HG02588 (cell line): ENCODE measurements around the gene GLA.
A peak's percentile ranks its signal among the peaks of the same experiment; 100 is the strongest.

Source experiments
- ATAC-seq: cut with Tn5 transposase; IDR thresholded peaks from one replicate; pipeline ENCODE4 v1.9.1; 2021; ENCODE audit warnings: mild to moderate bottlenecking, moderate library complexity; ENCODE audit not compliant: unreplicated experiment

GLA gene

GRCh38 chrX:101407748-101408531 lies at the start of gene GLA, which contains the start of gene HNRNPH2:
GLA (minus strand) TSS chrX:101407925; CDS start chrX:101407903, 22 bp downstream.
HNRNPH2 (plus strand) TSS chrX:101408222; CDS start chrX:101411989, 3,767 bp downstream.
- peak; percentile 94 for ATAC-seq

DNA sequence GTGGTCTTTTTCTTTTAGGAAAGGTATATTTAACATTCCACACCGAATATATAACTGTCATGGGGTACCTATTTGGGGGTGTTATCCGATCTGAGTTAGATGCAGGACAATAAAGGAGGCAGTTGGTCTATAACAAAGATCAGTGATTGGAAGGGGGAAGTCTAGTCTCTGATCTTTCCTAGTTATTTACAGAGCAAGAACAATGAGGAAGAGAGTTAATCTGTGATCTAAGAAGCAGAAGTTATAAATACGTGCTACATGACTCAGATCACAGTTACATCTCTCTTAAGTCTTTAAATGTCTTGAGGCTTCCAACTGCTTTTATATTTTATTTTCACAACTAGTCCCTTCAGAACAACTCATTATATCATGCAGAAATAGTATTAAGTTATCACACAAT lies 44.3 kb upstream of the GLA start:
- ATAC-seq, result no peak

GRCh38 chrX:101450961-101451360 lies 43.2 kb upstream of the GLA start:
- no peak for ATAC-seq

DNA sequence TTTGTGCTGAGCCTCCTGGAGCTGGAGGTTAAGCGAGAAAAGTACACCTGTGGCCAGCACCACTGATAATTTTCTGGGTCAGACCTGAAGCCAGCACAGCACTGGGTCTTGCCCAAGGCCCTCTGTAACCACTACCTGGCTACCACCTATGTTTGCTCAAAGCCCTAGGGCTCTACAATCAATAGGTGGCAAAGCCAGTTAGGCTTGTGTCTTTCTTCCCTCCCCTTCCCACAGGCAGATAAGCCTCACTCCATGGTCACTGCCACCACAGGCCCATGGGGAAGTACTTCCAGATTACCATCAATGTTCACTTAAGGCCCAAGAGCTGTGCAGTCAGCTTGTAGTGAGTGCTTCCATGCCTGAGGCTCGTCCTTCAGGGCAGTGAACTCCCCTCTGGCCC lies 42.4 kb upstream of the GLA start:
- ATAC-seq, result no peak

- ATAC-seq, result no peak
Observed at GRCh38 chrX:101449279-101449678, 41.6 kb upstream of the GLA start.

- ATAC-seq, result no peak
Observed at GRCh38 chrX:101442085-101442484, 34.4 kb upstream of the GLA start.

- peak; percentile 98 for ATAC-seq
Observed at GRCh38 chrX:101430457-101431078, 22.8 kb upstream of the GLA start.

DNA sequence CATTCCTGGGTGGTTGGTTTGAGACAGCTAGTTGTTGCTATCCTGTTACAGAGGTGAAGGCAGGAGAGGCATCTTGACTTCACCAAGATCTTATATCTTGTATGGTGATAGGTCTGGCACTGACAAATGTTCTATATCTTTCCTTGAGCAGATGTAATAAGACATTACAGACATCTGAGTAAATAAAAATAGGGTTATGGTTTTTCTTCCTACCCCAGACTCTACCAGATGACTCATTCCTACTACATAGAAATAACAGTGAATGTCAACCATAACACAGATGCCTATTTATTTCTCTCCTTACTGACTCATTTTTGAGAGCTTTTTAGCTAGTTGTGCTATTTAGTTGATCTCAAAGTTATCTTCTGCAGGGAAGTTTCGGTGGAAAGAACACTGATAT lies 22.2 kb upstream of the GLA start:
- ATAC-seq, result peak; percentile 58

- no peak for ATAC-seq
Observed at GRCh38 chrX:101427954-101428353, 20.2 kb upstream of the GLA start.

GRCh38 chrX:101419489-101419888 lies 11.8 kb upstream of the GLA start:
- ATAC-seq, result no peak

GRCh38 chrX:101417981-101418841 lies 10.5 kb upstream of the GLA start:
- ATAC-seq, result peak; percentile 40

GRCh38 chrX:101417190-101417589 lies 9.5 kb upstream of the GLA start:
- ATAC-seq, result no peak

DNA sequence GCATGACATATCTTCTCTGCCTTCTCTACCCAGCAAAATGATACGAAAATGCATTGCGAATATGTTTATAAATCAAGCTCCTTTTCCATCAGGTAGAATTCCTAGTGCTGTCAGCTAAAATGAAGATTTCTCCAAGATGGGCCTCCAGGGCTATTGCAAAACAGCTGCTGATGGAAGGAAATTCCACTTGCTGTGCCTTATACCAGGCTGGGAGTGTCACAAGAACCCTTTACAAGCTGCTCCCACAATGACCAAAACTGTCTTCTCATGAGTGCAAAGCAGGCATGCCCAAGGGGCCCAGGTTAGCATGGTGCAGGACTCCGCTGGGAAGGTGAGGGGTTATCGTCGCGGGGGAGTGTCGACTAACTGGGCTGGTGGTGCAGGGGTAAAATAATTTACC lies 9.0 kb upstream of the GLA start:
- no peak for ATAC-seq

DNA sequence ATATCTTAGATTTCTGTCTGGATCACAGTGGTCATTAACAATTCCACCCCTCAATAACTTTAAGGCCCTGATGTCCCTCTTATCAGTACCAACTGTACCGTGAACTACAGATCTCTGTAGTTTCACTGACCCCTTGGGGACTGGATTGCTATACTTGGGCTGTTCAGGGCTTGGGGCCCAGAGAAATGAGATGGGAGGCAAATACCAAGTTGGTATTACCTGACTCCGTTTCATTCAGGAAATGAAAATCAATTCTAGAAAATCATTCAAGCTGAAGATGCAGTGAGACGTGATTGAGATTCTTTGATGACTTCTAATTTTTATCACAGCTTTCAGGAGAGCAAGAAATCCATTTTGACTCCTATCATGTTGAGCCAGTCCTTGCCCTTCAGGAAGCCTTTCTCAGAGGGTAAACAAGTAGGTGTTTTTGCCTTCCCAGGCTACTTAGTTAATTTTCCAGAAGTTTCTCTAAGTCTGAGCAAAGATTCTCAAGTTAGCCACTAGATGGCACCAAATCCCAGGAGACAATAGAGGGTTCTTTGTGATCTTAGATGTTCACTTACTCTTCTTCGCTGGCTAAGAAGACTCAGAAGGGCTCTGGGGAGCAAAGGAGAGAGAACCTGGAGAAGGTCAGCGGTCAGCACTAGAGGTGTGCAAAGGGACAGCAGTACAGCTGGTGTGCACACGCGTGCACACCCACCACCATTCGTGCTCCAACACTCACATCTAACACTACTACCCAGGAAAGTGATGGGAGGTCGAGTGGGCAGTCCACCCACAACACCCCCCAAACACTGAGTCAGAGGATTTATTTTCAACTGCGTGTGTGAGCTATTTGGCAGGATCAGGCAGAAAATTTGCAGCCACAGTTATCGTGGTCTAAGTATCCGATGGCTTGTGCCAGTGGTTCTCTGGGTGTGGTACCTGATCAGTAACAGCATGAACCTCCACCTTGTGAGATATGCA lies 7.7 kb upstream of the GLA start:
- peak; percentile 66 for ATAC-seq

- no peak for ATAC-seq
Observed at GRCh38 chrX:101411984-101412383, 4.3 kb upstream of the GLA start.

GRCh38 chrX:101410461-101410860 lies 2.7 kb upstream of the GLA start:
- no peak for ATAC-seq

DNA sequence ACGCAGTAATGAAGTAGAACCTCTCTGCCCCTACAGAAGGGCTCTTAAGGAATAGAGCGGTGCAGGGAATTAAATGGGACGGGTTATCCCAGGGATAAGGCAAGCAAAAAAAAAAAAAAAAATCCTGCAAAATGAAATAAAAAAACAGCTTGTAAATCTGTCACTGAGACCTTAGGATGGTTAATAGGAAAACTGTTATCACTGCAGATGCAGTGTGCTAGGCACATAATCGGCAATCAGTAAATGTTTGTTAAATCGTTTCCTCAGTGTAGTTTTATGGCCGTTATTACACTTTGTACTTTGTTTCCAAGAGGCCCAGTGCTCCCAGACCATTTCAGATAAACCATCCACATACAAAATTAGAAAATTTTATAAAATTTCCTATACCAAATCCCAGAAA lies 1.3 kb upstream of the GLA start:
- no peak for ATAC-seq

- ATAC-seq, result peak; percentile 28
Observed at GRCh38 chrX:101408532-101408841, 762 bp upstream of the GLA start.

GRCh38 chrX:101407167-101407747 lies 468 bp downstream of the GLA start:
- ATAC-seq, result no peak

DNA sequence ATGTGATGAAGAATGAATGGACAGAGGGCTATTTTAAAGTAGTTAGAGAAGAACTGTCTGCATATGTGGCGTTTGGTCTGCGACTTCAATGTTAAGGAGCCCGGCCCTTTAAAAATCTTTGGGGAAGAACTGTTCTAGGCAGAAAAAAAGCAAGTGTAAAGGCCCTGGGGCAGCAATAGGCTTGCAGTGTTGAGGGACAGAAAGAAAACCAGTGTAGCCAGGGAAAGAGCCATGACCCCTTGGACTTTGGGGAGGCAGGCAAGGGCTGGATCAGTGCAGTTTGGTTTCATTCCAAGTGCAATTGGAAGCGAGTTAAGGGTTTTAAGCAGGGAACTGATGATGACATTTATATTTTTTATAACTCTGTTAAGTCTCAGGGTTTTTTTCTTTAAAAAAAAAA lies 7.9 kb downstream of the GLA start:
- no peak for ATAC-seq
